Sigmoid colon (tissue), 7 donors: ENCODE data around the gene ENGASE. TPM values are rescaled to one million over a fixed set of nuclear protein-coding genes. Genes with fewer than 3 reads are reported as not detected.
A peak's percentile ranks its signal among the peaks of the same experiment; 100 is the strongest.

Experiments used
- DNase-seq: peaks from one replicate; pipeline ENCODE4 v3.0.0-alpha.2; 2019
- H3K27ac ChIP-seq, 4 donors: fragments of 200-600 bp; sonication (generic); one replicate each; pipeline ENCODE4 v1.5.1; 2016 to 2019; ENCODE audit warnings: mild to moderate bottlenecking in 1 of 4
- H3K27me3 ChIP-seq, 3 donors: fragments of 200-600 bp; sonication (generic); one replicate each; pipeline ENCODE4 v1.5.1; 2019; ENCODE audit warnings: mild to moderate bottlenecking in 1 of 3
- H3K36me3 ChIP-seq, 4 donors: fragments of 200-600 bp; sonication (generic); one replicate each; pipeline ENCODE4 v1.5.1; 2016 to 2019
- H3K4me1 ChIP-seq, 4 donors: fragments of 200-600 bp; sonication (generic); one replicate each; pipeline ENCODE4 v1.5.1; 2017 to 2019
- H3K4me3 ChIP-seq, 4 donors: fragments of 200-600 bp; sonication (generic); one replicate each; pipeline ENCODE4 v1.5.1; 2017 to 2019; ENCODE audit warnings: mild to moderate bottlenecking in 2 of 4, moderate library complexity in 1 of 4
- H3K9me3 ChIP-seq, 4 donors: fragments of 200-600 bp in 3 of 4; sonication (generic) in 3 of 4; one replicate each; pipeline versions ENCODE4 v1.5.1 to v1.6.1; 2013 to 2019
- EP300 ChIP-seq, 4 donors: sonication (generic); formaldehyde crosslinking; IDR thresholded peaks; one replicate each; pipeline ENCODE4 v1.6.1; 2017; ENCODE audit warnings: antibody characterized with exemption in 4 of 4
- POLR2A ChIP-seq, 2 donors: fragments of 450-650 bp; IDR thresholded peaks; one replicate each; pipeline ENCODE4 v1.6.1; 2016; ENCODE audit warnings: antibody characterized with exemption in 2 of 2, mild to moderate bottlenecking in 2 of 2, moderate library complexity in 2 of 2
- POLR2AphosphoS5 ChIP-seq, 4 donors: sonication (generic); formaldehyde crosslinking; IDR thresholded peaks; one replicate each; pipeline ENCODE4 v1.6.1; 2017; ENCODE audit warnings: antibody characterized with exemption in 4 of 4
- WGBS, 2 donors: extraction: QIAGEN DNeasy Blood & Tissue Kit; methylation state at CpG; one replicate each; pipeline ENCODE4 v1.1.7; 2013; 5-methylcytosine and 5-hydroxymethylcytosine counted together
- intact Hi-C: fragments of 100-400 bp; cut with DNase I; formaldehyde crosslinking; loops from one replicate; pipeline ENCODE4 v1.15.1; 2023
- polyA plus RNA-seq, 3 donors: library from polyadenylated mRNA; stranded (reverse); fragments of 200-250 nt; gene quantifications; one replicate each; pipeline ENCODE4 v1.2.3, GENCODE V29; 2013
- total RNA-seq, 4 donors: library from RNA; depleted of rRNA; stranded (reverse); fragments of >200 nt; gene quantifications; one replicate each; pipeline ENCODE4 v1.1.0, GENCODE V29; 2016
- TF ChIP-seq, protein P1 (sequence below), 4 experiments: fragments of 450-650 bp in 3 of 4; fragments of 200-600 bp in 1 of 4; IDR thresholded peaks; one replicate each; pipeline ENCODE4 v1.5.1; 2016 to 2019; ENCODE audit warnings: antibody characterized with exemption in 4 of 4, mild to moderate bottlenecking in 3 of 4, moderate library complexity in 2 of 4
- donor health status: healthy with polysubstance abuse.
- donor health status: Bipolar disorder and iron deficiency.
- donor health status: healthy.

Gene ENGASE, protein sequence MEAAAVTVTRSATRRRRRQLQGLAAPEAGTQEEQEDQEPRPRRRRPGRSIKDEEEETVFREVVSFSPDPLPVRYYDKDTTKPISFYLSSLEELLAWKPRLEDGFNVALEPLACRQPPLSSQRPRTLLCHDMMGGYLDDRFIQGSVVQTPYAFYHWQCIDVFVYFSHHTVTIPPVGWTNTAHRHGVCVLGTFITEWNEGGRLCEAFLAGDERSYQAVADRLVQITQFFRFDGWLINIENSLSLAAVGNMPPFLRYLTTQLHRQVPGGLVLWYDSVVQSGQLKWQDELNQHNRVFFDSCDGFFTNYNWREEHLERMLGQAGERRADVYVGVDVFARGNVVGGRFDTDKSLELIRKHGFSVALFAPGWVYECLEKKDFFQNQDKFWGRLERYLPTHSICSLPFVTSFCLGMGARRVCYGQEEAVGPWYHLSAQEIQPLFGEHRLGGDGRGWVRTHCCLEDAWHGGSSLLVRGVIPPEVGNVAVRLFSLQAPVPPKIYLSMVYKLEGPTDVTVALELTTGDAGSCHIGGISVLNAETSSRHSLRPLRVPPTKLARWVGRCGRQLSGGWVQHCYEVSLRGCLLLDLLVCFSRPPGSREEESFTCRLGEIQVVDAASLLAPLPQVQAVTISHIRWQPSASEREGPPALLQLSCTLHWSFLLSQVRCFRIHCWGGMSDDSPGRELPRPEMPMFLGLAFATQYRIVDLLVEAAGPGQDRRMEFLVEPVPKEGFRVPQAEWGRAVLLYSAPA
- total RNA-seq (10 to 100 TPM; 14.3 to 26.3 (median 14.4) TPM), polyA plus RNA-seq (10 to 100 TPM in 2 of 3 donors, 1 to 10 TPM in 1; 7.2 to 55.9 (median 10.6) TPM)

DNA sequence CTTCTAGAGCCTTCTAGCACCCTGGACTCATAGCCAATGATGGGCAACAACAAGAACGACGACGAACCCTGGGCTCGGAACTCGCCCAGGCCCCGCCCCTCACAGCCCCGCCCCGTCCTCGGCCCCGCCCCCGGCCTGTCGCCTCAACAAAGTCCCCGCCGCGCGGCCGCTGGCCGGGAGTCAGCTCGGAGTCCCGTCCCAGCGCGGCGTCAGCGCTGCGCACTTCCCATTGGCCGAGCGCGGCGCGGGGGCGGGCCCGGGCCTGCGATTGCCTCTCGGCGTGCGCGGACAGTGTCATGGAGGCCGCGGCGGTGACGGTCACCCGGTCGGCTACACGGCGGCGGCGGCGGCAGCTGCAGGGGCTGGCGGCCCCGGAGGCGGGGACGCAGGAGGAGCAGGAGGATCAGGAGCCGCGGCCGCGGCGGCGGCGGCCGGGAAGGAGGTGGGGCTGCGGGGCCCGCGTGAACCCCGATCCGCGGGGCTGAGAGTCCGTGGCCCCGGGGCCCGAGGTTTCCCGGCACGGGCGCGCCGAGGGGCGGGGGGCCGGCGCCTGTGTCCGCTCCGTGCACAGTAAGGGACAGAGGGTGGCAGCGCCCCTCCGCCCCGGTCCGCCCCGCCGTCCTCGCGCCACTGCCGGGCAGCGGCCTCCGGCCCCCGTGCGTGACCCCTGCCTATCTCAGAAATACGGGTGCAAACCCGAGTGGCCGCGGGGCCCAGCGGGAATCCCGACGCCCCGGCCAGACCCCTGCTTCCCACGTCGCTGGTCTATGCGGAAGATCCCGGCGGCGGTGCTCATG lies at the start of gene ENGASE:
ENGASE (plus strand) TSS at position 176 of the 797 bp plus-strand sequence; CDS start at position 297, 121 bp downstream.
- H3K27me3 ChIP-seq = no peaks in the 10 kb centered on the region
- TF ChIP-seq POLR2AphosphoS5 (IDR thresholded peaks at IDR 0.05) = peak in 2 of 4 donors; percentile 49 to 58
- TF ChIP-seq, protein P1, sequence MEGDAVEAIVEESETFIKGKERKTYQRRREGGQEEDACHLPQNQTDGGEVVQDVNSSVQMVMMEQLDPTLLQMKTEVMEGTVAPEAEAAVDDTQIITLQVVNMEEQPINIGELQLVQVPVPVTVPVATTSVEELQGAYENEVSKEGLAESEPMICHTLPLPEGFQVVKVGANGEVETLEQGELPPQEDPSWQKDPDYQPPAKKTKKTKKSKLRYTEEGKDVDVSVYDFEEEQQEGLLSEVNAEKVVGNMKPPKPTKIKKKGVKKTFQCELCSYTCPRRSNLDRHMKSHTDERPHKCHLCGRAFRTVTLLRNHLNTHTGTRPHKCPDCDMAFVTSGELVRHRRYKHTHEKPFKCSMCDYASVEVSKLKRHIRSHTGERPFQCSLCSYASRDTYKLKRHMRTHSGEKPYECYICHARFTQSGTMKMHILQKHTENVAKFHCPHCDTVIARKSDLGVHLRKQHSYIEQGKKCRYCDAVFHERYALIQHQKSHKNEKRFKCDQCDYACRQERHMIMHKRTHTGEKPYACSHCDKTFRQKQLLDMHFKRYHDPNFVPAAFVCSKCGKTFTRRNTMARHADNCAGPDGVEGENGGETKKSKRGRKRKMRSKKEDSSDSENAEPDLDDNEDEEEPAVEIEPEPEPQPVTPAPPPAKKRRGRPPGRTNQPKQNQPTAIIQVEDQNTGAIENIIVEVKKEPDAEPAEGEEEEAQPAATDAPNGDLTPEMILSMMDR (IDR thresholded peaks at IDR 0.05) = no peak
- WGBS, 2 donors = 1% methylated on average over 106 of the region's 106 CpGs
- H3K4me3 ChIP-seq = peak within 1 kb of the TSS; percentile 54 to 94 (median 92)
- DNase-seq = peak; percentile 97
- peaks cover 0 to 24% (median 9%) of the 10 kb centered on the region in 4 donors for H3K36me3 ChIP-seq
- H3K9me3 ChIP-seq = no peaks in the 10 kb centered on the region
- peak within 1 kb of the TSS; percentile 83 to 92 (median 88) for H3K27ac ChIP-seq
- peaks cover 0 to 25% (median 20%) of the 10 kb centered on the region in 4 donors for H3K4me1 ChIP-seq
- intact Hi-C loops = loop anchor here (5.0 kb wide), 1 partner anchor 53 kb away; the partner anchor contains the start of gene C1QTNF1

DNA sequence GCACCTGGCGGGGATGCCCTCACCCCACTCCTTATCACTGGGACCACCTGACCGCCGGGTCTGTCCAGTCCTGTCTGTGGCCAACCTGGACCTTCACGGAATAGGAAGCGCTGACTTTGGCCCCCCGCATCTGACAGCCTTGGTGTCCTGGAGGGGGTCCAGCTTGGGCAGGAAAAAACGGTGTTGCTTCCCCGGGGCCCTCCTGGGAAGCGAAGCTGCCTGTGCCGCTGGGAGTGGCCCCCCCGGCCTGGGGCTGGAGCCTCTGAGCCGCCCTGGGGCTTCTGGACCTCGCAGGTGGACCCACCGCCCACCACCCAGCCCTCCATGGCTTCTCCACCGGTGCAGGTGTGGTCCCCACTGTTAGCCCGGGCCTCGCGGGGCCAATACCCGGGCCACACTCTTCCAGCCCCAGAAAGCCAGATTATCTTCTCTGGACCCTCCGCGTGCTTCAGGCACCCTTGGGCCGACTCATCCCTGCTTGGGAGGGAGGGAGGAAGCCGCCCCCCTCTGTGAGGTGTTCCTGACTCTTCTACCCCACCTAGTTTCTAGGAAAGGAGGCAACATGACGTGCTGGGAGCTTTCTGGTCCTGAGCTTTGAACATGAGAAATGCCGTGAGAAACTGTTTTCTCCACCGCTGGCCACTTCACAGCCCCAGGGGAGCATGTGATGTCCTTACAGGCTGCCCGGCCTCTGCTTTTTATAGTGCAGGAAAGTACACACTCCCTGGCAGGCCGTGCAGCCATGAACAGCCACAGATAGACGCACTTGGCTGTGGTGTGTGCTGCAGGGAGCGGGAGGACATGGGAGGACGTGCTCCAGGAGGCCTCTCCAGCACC lies 49.5 kb upstream of the ENGASE start:
- TF ChIP-seq POLR2A (IDR thresholded peaks at IDR 0.05) = no peak
- TF ChIP-seq, protein P1 (IDR thresholded peaks at IDR 0.05) = no peak
- peak; percentile 53 to 76 (median 60) for TF ChIP-seq POLR2AphosphoS5 (IDR thresholded peaks at IDR 0.05)
- TF ChIP-seq EP300 (IDR thresholded peaks at IDR 0.05) = peak in 2 of 4 donors; percentile 14 to 30
- peaks cover 0 to 61% (median 58%) of the 10 kb centered on the region in 4 donors for H3K4me1 ChIP-seq
- no peaks in the 10 kb centered on the region for H3K36me3 ChIP-seq
- H3K9me3 ChIP-seq = no peaks in the 10 kb centered on the region
- H3K27me3 ChIP-seq = no peaks in the 10 kb centered on the region
- 19 to 55% methylated on average over 31 of the region's 31 CpGs for WGBS, 2 donors
- peak; percentile 88 for DNase-seq
- intact Hi-C loops = loop anchor here (5.0 kb wide), 1 partner anchor 52 kb away; no protein-coding TSS in a partner anchor
- H3K27ac ChIP-seq = peak overlapping the region; percentile 72 to 81 (median 79)
- peak overlapping the region; percentile 60 to 83 (median 71) for H3K4me3 ChIP-seq

DNA sequence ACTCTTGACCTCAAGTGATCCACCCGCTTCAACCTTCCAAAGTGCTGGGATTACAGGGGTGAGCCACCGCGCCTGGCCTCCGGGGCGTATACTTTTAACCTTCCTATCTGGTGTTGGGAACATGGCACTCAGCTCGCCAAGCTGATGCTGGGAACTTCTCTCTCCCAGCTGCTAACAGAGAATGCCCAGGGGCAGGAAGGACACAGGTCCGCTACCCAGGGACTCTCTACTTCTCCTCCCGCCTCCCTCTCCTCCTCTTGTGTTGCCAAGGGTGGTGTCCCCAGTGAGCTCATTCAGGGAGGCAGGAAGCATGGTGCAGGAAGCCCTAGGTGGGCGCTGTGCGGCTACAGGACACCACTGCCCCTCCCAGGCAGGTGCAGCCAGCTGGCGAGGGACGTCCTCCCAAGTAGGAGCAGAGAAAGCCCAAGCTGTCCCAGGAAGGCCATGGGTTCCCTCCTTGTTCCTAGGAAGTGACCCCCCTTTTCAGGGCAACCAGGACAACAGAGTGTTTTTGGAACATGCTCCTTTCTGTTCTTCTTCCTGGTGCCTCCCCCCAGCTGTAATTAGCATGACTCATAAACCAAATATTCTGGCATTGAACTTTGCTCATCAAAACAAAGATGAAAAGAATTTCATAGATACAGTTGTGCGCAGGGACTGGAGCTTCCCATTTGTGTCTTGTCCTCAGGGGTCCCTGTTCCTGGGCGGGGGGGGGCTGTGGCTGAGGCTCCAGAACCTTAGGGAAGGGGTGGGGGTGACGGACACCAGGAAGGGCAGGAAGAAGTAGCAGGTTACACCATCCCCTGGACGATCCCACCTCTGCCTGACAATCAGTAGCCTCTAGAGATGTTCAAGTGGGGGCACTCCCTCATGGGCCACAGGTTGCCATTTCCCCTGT lies 48.0 kb upstream of the ENGASE start:
- Histone ChIP-seq H3K27ac (peak overlapping the region; percentile 72 to 81 (median 79)), H3K4me3 (no peak overlapping the region), H3K4me1 (peaks cover 0 to 53% (median 50%) of the 10 kb centered on the region in 4 donors), H3K9me3 (no peaks in the 10 kb centered on the region), H3K36me3 (no peaks in the 10 kb centered on the region), H3K27me3 (no peaks in the 10 kb centered on the region)
- TF ChIP-seq EP300 (IDR thresholded peaks at IDR 0.05) (peak in 1 of 4 donors; percentile 2), POLR2A (IDR thresholded peaks at IDR 0.05) (no peak), POLR2AphosphoS5 (IDR thresholded peaks at IDR 0.05) (peak in 3 of 4 donors; percentile 40 to 61 (median 60))
- intact Hi-C loops = no loop called here
- DNase-seq = peak; percentile 70
- 21 to 60% methylated on average over 16 of the region's 16 CpGs for WGBS, 2 donors
